ENCODE measurements around the gene ANKS3.

GRCh38 chr16:4688674-4689045 is 45.4 kb downstream of the ANKS3 start:
- no peak for TF ChIP-seq CTCF (IDR thresholded peaks at IDR 0.05)
- no peak for TF ChIP-seq POLR2A (IDR thresholded peaks at IDR 0.05)
